Measurements from ENCODE around the gene SORCS2. TPM values are rescaled to one million over a fixed set of nuclear protein-coding genes. Genes with fewer than 3 reads are reported as not detected.

Gene SORCS2
- total RNA-seq, 1 donor from 2014 or later: not detected

DNA sequence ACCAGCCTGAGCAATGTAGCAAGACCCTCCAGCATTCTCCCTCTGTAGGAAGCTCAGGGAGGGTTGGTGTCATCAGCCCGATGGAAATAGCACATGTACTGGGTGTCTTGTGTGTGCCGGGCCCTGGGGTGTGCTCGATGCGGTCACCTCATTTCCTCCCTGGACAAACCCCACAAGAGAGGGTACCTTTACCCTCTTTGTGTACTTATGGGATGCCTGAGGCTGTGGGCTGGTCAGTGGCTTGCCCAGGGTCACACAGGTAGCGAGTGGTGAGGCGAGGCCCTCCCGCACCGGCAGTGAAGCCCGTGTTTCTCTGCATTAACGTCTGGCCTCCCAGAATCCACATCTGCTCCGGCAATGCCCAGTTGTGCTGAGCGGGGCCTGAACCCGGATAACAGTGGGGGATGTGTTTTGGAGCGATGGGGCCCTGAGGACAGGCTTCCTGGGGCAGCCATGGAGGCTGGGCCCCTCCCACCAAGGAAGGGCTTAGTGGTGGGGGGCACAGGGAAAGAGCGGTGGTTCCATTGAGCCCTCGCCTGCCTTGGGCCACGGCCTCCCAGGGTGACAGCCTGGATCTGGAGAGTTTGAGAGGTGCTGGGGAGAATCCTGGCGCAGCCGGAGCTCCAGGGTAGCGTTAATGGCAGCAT is 234.3 kb downstream of the SORCS2 start:
- Mint-ChIP-seq H3K27ac (no peak overlapping the region), H3K9me3 (no peaks in the 10 kb centered on the region), H3K27me3 (no peaks in the 10 kb centered on the region), H3K4me1 (no peaks in the 10 kb centered on the region), H3K4me3 (no peak overlapping the region), H3K36me3 (ENCODE audit: low read depth) (no peaks in the 10 kb centered on the region)
- ChIA-PET POLR2A (no interaction called here), CTCF (no interaction called here)
- no peak for TF ChIP-seq CTCF (IDR thresholded peaks at IDR 0.05)
- no peak for DNase-seq
- no peak for ATAC-seq (ENCODE audit: low read depth)
- intact Hi-C loops (cut with micrococcal nuclease): no loop called here

DNA sequence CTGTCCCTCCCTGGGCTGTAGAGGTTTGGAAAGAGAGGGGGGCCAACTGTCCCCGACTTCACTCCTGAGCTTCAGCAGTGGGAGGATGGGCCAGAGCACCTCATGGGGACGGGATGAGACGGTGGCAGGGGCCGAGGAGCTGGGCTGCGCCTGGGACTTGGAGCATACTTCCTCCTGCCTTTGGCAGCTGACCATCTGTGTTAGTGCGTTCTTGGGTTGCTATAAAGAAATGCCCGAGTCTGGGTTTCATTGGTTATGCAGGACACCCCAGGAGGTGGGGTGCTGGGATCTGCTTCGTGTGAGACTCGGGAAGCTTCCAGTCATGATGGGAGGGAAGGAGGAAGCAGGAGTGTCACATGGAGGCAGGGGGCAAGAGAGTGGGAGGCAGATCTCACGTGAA is 235.0 kb downstream of the SORCS2 start:
- Mint-ChIP-seq H3K4me3 (no peak overlapping the region), H3K4me1 (no peaks in the 10 kb centered on the region), H3K9me3 (no peaks in the 10 kb centered on the region), H3K27me3 (no peaks in the 10 kb centered on the region), H3K27ac (no peak overlapping the region), H3K36me3 (ENCODE audit: low read depth) (no peaks in the 10 kb centered on the region)
- DNase-seq (no peak), ATAC-seq (ENCODE audit: low read depth) (no peak)
- ChIA-PET POLR2A (no interaction called here), CTCF (no interaction called here)
- intact Hi-C loops (cut with micrococcal nuclease): no loop called here
- no peak for TF ChIP-seq CTCF (IDR thresholded peaks at IDR 0.05)

DNA sequence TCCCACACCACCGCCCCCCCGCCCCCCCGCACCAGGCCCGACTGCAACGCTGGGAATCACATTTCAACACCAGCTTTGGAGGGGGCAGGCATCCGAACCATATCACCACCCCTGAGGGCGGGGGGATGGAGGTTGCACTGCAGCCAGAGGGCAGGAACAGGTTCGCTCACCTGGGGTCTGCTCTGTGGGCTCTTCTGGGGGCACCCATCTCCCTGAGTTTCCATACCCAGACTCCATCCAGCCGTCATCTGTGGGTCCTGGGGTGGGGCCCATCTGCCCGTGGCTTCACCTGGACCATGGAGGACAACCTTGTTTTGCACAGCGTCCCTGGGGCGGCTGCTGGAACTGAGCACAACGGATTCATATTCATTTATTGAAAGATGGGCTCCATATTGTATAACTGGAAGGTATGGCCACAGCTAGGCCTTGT is 235.5 kb downstream of the SORCS2 start:
- Mint-ChIP-seq H3K27ac (no peak overlapping the region), H3K4me3 (no peak overlapping the region), H3K27me3 (no peaks in the 10 kb centered on the region), H3K36me3 (ENCODE audit: low read depth) (no peaks in the 10 kb centered on the region), H3K4me1 (no peaks in the 10 kb centered on the region), H3K9me3 (no peaks in the 10 kb centered on the region)
- intact Hi-C loops (cut with micrococcal nuclease): no loop called here
- DNase-seq (no peak), ATAC-seq (ENCODE audit: low read depth) (no peak)
- TF ChIP-seq CTCF (IDR thresholded peaks at IDR 0.05): no peak
- POLR2A ChIA-PET: no interaction called here
- CTCF ChIA-PET: no interaction called here

GRCh38 chr4:7428261-7429068 is 236.1 kb downstream of the SORCS2 start:
- Mint-ChIP-seq H3K9me3 (no peaks in the 10 kb centered on the region), H3K4me1 (no peaks in the 10 kb centered on the region), H3K36me3 (ENCODE audit: low read depth) (no peaks in the 10 kb centered on the region), H3K27me3 (no peaks in the 10 kb centered on the region), H3K4me3 (no peak overlapping the region), H3K27ac (no peak overlapping the region)
- TF ChIP-seq CTCF (IDR thresholded peaks at IDR 0.05): no peak
- intact Hi-C loops (cut with micrococcal nuclease): no loop called here
- CTCF ChIA-PET: no interaction called here
- ATAC-seq (ENCODE audit: low read depth) (no peak), DNase-seq (no peak)
- POLR2A ChIA-PET: no interaction called here

- Mint-ChIP-seq H3K27ac (no peak overlapping the region), H3K36me3 (ENCODE audit: low read depth) (no peaks in the 10 kb centered on the region), H3K27me3 (no peaks in the 10 kb centered on the region), H3K9me3 (no peaks in the 10 kb centered on the region), H3K4me3 (no peak overlapping the region), H3K4me1 (no peaks in the 10 kb centered on the region)
- CTCF ChIA-PET: no interaction called here
- ATAC-seq (ENCODE audit: low read depth) (no peak), DNase-seq (no peak)
- intact Hi-C loops (cut with micrococcal nuclease): no loop called here
- no peak for TF ChIP-seq CTCF (IDR thresholded peaks at IDR 0.05)
- POLR2A ChIA-PET: no interaction called here
Measured at GRCh38 chr4:7429069-7429416, 236.7 kb downstream of the SORCS2 start.

All from activated B cell treated with CpG ODN at 0.5 μM for 24 hours (primary cell).